ENCODE results near the gene GRAPL.
"Not testable (repeated sequence)": the region's sequence is repeated elsewhere in the genome, so short reads cannot be mapped to it uniquely, and the experiment has no call there.

GRAPL gene

DNA sequence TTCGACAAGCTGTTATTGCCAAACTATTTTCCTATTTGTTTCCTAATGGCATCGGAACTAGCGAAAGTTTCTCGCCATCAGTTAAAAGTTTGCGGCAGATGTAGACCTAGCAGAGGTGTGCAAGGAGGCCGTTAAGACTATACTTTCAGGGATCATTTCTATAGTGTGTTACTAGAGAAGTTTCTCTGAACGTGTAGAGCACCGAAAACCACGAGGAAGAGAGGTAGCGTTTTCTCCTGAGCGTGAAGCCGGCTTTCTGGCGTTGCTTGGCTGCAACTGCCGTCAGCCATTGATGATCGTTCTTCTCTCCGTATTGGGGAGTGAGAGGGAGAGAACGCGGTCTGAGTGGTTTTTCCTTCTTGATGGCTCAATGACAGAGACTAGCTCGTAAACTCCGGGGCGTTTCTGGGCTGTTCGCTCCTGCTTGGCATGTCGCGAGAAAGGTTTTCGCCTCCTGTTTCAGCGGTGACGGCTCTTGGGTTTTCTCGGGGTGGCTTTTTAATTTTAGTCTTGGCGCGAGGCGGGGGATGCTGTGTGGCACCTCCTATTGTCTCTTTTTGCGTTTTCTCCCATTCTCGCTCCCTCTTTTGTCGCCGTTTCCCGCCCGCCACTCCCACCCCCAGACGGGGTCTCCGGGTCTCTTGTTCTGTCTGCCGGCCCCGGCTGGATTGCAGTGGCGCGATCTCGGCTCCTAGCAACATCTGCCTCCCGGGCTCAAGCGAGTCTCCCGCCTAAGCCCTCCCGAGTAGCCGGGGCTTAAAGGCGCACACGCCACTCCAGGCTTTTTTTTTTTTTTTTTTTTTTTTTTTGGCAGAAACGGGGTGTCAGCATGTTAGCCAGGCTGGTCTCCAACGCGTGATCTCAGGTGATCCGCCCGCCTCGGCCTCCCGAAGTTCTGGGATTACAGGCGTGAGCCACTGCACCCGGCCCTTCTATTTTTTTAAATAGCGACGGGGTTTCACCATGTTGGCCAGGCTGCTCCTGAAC is 60.8 kb downstream of the GRAPL start:
- DNase-seq (ENCODE audit: extremely low read depth, low read depth) = not testable (repeated sequence)

DNA sequence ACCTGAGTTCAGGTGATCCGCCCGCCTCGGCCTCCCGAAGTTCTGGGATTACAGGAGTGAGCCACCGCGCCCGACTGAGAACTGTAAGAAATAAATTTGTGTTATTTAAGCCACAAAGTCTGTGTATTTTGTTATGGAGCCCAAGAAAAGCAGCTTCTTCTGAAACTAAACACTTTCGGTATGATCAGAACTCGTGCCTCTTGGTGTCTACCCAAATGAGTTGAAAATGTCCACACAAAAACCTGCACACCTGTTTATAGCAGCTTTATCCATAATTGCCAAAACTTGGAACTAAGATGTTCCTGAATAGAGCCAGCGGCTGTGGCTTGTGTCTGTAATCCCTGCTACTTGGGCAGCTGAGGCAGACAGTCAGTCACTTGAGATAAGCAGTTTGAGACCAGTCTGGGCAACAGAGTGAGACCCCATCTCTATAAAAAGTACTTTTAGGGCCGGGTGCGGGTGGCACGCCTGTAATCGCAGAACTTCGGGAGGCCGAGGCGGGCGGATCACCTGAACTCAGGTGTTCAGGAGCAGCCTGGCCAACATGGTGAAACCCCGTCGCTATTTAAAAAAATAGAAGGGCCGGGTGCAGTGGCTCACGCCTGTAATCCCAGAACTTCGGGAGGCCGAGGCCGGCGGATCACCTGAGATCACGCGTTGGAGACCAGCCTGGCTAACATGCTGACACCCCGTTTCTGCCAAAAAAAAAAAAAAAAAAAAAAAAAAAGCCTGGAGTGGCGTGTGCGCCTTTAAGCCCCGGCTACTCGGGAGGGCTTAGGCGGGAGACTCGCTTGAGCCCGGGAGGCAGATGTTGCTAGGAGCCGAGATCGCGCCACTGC is 61.7 kb downstream of the GRAPL start:
- DNase-seq (ENCODE audit: extremely low read depth, low read depth) = not testable (repeated sequence)

DNA sequence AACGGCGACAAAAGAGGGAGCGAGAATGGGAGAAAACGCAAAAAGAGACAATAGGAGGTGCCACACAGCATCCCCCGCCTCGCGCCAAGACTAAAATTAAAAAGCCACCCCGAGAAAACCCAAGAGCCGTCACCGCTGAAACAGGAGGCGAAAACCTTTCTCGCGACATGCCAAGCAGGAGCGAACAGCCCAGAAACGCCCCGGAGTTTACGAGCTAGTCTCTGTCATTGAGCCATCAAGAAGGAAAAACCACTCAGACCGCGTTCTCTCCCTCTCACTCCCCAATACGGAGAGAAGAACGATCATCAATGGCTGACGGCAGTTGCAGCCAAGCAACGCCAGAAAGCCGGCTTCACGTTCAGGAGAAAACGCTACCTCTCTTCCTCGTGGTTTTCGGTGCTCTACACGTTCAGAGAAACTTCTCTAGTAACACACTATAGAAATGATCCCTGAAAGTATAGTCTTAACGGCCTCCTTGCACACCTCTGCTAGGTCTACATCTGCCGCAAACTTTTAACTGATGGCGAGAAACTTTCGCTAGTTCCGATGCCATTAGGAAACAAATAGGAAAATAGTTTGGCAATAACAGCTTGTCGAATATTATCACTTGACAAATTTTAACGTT is 62.5 kb downstream of the GRAPL start:
- DNase-seq (ENCODE audit: extremely low read depth, low read depth) = not testable (repeated sequence)

DNA sequence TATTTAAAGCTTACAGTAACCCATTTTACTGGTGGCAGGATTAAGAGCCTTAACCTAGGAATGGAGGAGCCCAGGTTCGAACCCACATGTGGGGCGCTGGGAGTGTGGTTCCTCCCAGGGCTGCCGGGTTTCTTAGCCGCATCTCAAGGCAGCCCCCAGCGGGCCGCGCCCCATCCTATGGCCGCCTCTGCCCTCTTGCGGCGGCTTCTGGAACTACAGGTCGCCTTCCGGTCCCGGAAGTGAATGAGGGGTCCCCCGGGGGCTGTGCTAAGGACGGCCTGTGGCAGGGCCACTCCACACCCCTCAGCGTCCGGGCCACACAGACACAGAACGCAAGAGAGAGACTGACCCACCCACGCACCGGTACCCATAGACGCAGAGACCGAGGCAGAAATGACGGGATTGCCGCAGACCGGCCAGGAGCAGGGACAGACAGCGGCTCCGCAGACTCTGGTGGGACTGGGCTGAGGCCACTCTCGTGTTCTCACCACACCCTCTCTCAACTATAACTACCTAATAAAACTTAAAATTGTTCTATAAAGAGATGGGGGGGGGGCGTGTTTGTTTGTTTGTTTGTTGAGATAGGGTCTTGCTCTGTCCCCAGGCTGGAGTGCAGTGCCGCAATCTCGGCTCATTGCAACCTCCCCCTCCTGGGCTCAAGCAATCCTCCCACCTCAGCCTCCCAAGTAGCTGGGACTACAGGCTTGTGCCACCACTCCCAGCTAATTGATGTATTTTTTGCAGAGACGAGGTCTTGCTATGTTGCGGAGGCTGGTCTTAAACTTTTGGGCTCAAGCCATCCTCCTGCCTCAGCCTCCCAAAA is 69.2 kb downstream of the GRAPL start:
- DNase-seq (ENCODE audit: extremely low read depth, low read depth) = not testable (repeated sequence)

DNA sequence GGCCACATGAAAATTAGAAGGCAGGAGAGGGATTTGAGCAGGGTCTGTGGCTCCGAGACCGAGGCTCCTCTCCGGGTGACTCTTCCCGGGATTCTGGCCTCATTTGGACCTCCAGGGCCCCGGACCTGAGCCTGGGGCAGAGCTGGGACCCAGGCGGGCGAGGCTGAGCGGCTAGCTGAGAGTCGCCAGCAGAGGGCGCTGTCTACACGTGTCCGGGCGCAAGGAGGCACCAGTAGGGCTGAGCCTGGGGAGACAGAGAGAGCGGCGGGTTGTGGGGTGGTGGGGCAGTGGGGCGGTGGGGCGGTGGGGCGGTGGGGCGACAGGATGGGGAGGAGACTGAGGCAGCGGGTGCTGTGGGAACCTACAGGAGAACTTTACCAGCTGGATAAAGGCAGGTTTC is 75.1 kb downstream of the GRAPL start:
- not testable (repeated sequence) for DNase-seq (ENCODE audit: extremely low read depth, low read depth)

DNA sequence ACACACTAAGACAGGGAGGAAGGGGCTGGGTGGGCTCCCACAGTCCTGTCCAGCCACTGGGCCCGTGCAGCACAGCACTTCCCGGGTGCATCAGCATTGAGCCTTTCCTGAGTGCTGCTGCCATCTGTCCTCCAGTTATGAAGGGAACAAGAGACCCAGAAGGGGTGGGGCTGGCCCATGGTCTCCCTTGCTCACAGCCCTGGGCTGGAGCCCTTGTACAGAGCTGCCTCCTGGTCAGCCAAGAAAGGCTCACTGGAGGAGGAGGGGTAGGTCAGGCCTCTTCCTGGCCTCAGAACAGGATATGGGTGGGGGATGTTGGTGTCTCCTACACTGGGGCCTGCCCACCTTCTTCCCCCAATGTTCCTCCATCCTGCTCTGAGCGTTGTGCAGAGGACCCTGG is 76.0 kb downstream of the GRAPL start:
- not testable (repeated sequence) for DNase-seq (ENCODE audit: extremely low read depth, low read depth)
